ENCODE results near the gene ANXA1.

DNA sequence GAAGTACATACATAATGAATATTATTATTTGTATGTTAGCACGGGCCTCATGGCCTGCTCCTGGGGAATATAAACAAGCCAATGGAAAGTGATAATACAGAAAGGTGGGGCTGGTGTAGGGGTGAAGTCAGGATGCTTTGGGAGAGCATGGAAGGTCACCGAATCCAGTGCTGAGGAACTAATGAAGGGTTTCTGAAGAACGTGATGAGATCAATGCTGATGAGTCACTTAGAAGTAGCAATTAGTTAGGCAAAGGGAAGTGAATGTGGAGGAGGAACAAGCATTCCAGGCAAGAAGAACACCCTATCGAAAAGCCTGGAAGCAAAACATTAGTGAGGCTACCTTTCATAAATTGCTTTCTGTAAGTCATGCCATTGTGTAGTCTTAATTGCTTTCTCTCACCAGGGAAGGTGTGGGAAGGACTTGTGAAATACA, 2.1 kb downstream of the ANXA1 start:
- TF ChIP-seq, protein P1, sequence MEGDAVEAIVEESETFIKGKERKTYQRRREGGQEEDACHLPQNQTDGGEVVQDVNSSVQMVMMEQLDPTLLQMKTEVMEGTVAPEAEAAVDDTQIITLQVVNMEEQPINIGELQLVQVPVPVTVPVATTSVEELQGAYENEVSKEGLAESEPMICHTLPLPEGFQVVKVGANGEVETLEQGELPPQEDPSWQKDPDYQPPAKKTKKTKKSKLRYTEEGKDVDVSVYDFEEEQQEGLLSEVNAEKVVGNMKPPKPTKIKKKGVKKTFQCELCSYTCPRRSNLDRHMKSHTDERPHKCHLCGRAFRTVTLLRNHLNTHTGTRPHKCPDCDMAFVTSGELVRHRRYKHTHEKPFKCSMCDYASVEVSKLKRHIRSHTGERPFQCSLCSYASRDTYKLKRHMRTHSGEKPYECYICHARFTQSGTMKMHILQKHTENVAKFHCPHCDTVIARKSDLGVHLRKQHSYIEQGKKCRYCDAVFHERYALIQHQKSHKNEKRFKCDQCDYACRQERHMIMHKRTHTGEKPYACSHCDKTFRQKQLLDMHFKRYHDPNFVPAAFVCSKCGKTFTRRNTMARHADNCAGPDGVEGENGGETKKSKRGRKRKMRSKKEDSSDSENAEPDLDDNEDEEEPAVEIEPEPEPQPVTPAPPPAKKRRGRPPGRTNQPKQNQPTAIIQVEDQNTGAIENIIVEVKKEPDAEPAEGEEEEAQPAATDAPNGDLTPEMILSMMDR (IDR thresholded peaks at IDR 0.05): no peak
- TF ChIP-seq POLR2A (IDR thresholded peaks at IDR 0.05): no peak

Measured in body of pancreas (tissue), 4 donors.